Body of pancreas (tissue), 4 donors: Measurements from ENCODE around the gene NUFIP1.

Source experiments
- CTCF ChIP-seq, 7 experiments: fragments of 450-650 bp in 4 of 7; fragments of 200-600 bp in 3 of 7; sonication (generic) in 3 of 7; IDR thresholded peaks; one replicate each; pipeline ENCODE4 v1.5.1; 2016 to 2019; ENCODE audit warnings: antibody characterized with exemption in 7 of 7
- POLR2A ChIP-seq, 3 donors: fragments of 450-650 bp; IDR thresholded peaks; one replicate each; pipeline ENCODE4 v1.6.1; 2016; ENCODE audit warnings: antibody characterized with exemption in 3 of 3, mild to moderate bottlenecking in 2 of 3

- TF ChIP-seq CTCF (IDR thresholded peaks at IDR 0.05) (no peak), POLR2A (IDR thresholded peaks at IDR 0.05) (no peak)
These were observed 83.7 kb downstream of the NUFIP1 start for GRCh38 chr13:44905556-44905955.
